Lower leg skin (tissue), 3 donors: Measurements from ENCODE around the gene NUP188.

Experiments
- POLR2A ChIP-seq, 2 donors: fragments of 450-650 bp; IDR thresholded peaks; one replicate each; pipeline ENCODE4 v1.6.1; 2016 to 2017; ENCODE audit warnings: antibody characterized with exemption in 2 of 2, mild to moderate bottlenecking in 1 of 2, moderate library complexity in 1 of 2
- TF ChIP-seq, protein P1 (sequence below), 3 donors: fragments of 450-650 bp; IDR thresholded peaks; one replicate each; pipeline ENCODE4 v1.5.1; 2016; ENCODE audit warnings: antibody characterized with exemption in 3 of 3, mild to moderate bottlenecking in 3 of 3, moderate library complexity in 2 of 3

DNA sequence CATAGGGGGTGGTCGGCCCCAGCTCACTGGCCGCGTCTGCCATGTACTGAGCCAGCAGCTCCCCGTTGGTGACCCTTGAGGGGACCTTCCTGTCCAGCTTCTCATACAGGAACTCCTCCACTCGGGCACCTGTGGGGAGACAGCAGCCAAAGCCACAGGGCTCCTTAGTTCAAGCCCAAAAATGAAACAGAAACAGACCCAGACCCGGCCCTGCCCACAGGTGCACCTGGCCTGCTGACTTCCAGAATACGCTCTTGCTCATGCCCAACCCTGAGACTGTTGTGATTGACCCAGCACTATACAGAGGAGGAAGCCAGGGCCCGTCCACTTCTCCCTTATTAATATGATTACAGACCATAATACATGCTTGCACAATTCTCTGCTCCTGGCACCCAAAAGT lies 73.6 kb downstream of the NUP188 start:
- TF ChIP-seq, protein P1, sequence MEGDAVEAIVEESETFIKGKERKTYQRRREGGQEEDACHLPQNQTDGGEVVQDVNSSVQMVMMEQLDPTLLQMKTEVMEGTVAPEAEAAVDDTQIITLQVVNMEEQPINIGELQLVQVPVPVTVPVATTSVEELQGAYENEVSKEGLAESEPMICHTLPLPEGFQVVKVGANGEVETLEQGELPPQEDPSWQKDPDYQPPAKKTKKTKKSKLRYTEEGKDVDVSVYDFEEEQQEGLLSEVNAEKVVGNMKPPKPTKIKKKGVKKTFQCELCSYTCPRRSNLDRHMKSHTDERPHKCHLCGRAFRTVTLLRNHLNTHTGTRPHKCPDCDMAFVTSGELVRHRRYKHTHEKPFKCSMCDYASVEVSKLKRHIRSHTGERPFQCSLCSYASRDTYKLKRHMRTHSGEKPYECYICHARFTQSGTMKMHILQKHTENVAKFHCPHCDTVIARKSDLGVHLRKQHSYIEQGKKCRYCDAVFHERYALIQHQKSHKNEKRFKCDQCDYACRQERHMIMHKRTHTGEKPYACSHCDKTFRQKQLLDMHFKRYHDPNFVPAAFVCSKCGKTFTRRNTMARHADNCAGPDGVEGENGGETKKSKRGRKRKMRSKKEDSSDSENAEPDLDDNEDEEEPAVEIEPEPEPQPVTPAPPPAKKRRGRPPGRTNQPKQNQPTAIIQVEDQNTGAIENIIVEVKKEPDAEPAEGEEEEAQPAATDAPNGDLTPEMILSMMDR (IDR thresholded peaks at IDR 0.05): no peak
- no peak for TF ChIP-seq POLR2A (IDR thresholded peaks at IDR 0.05)
